ENCODE data around the gene GCLM. TPM values are rescaled to one million over a fixed set of nuclear protein-coding genes. Genes with fewer than 3 reads are reported as not detected.

GCLM gene
- total and polyA plus RNA-seq, 2 donors (not counting 1 experiment from before 2014, with no cell fraction given) = 1.7 to 10.7 TPM

DNA sequence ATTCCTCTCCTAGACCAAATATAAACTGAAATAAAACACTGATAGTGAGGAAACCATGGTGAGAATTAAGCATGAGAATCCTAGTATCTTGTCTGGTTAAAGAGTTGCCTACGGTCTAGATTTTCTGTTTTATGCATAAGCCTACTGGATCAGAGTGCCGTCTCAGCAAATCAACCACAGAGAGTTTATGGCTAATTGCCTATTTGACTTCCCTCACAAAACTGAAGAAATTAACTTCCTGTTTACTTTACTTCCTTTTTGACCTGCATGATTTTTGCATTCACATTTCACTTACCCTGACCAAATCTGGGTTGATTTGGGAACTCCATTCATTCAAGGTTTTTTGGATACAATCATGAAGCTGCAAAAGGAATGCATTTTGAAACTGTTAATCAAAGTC is 5.0 kb downstream of the GCLM start:
- WGBS (ENCODE audit: insufficient coverage) = 0% methylated on average over 2 of the region's 2 CpGs
- no peaks in the 10 kb centered on the region for H3K27me3 ChIP-seq (replicated peaks in 1 of 4; ENCODE audit: control extremely low read depth in 1 of 4, control insufficient read depth in 3 of 4, insufficient read depth in 4 of 4, low read length in 3 of 4)
- no peaks in the 10 kb centered on the region for H3K9me3 Mint-ChIP-seq (ENCODE audit: insufficient read depth)
- H3K4me1 ChIP-seq (ENCODE audit: control insufficient read depth in 2 of 2, insufficient read depth in 2 of 2, low read length in 2 of 2) = peaks cover 18 to 24% of the 10 kb centered on the region in 2 donors
- H3K4me3 ChIP-seq (ENCODE audit: control extremely low read depth in 1 of 5, extremely low read depth in 1 of 5, insufficient read depth in 1 of 5, low read depth in 2 of 5, low read length in 4 of 5) = peak overlapping the region in 1 of 5 experiments; percentile 12
- H3K27ac ChIP-seq (ENCODE audit: low read length in 2 of 2) = peak overlapping the region; percentile 2 to 56
- intact Hi-C loops (cut with micrococcal nuclease) = loop anchor here (1.0 to 10.0 kb wide), 3 partner anchors 25 to 1069 kb away; partner anchors contain the start of genes DNTTIP2 and RPL5
- H3K9ac ChIP-seq (ENCODE audit: low read length) = no peak overlapping the region
- CTCF ChIA-PET = interaction anchor here (0.5 to 0.7 kb wide), 2 partner anchors 13 to 596 kb away, joined by 3 read pairs; no protein-coding TSS in a partner anchor
- peak overlapping the region; percentile 56 for H3K4me2 ChIP-seq (replicated peaks; ENCODE audit: low read depth, low read length, poor library complexity, severe bottlenecking)
- TF ChIP-seq EZH2 (IDR thresholded peaks at IDR 0.05; ENCODE audit: borderline replicate concordance, insufficient read depth, low read depth, low read length, poor library complexity, severe bottlenecking) = no peak
- TF ChIP-seq, protein P1, sequence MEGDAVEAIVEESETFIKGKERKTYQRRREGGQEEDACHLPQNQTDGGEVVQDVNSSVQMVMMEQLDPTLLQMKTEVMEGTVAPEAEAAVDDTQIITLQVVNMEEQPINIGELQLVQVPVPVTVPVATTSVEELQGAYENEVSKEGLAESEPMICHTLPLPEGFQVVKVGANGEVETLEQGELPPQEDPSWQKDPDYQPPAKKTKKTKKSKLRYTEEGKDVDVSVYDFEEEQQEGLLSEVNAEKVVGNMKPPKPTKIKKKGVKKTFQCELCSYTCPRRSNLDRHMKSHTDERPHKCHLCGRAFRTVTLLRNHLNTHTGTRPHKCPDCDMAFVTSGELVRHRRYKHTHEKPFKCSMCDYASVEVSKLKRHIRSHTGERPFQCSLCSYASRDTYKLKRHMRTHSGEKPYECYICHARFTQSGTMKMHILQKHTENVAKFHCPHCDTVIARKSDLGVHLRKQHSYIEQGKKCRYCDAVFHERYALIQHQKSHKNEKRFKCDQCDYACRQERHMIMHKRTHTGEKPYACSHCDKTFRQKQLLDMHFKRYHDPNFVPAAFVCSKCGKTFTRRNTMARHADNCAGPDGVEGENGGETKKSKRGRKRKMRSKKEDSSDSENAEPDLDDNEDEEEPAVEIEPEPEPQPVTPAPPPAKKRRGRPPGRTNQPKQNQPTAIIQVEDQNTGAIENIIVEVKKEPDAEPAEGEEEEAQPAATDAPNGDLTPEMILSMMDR (IDR thresholded peaks at IDR 0.05) = no peak
- no peaks in the 10 kb centered on the region for H3K9me3 ChIP-seq (ENCODE audit: control extremely low read depth in 1 of 3, control insufficient read depth in 2 of 3, insufficient read depth in 1 of 3, low read length in 2 of 3)
- peak overlapping the region; percentile 85 for H3K27ac Mint-ChIP-seq
- H3K27me3 Mint-ChIP-seq = no peaks in the 10 kb centered on the region
- no peaks in the 10 kb centered on the region for H4K20me1 ChIP-seq (ENCODE audit: control insufficient read depth, insufficient read depth, low read length, poor library complexity, severe bottlenecking)
- POLR2A ChIA-PET = no interaction called here
- H3K79me2 ChIP-seq (ENCODE audit: control insufficient read depth, insufficient read depth, low read length) = peaks cover 31% of the 10 kb centered on the region
- peaks cover 27% of the 10 kb centered on the region for H3K4me1 Mint-ChIP-seq
- H3K4me3 Mint-ChIP-seq = peak overlapping the region; percentile 61
- peak overlapping the region; percentile 6 for H2AFZ ChIP-seq (ENCODE audit: insufficient read depth, low read depth, low read length, poor library complexity, severe bottlenecking)
- H3K36me3 ChIP-seq (replicated peaks in 1 of 2; ENCODE audit: control extremely low read depth in 1 of 2, control insufficient read depth in 1 of 2, extremely low read depth in 1 of 2, insufficient read depth in 2 of 2, low read length in 1 of 2) = no peaks in the 10 kb centered on the region
- DNase-seq = peak; percentile 52
- no peak for ATAC-seq (ENCODE audit: low read depth)

DNA sequence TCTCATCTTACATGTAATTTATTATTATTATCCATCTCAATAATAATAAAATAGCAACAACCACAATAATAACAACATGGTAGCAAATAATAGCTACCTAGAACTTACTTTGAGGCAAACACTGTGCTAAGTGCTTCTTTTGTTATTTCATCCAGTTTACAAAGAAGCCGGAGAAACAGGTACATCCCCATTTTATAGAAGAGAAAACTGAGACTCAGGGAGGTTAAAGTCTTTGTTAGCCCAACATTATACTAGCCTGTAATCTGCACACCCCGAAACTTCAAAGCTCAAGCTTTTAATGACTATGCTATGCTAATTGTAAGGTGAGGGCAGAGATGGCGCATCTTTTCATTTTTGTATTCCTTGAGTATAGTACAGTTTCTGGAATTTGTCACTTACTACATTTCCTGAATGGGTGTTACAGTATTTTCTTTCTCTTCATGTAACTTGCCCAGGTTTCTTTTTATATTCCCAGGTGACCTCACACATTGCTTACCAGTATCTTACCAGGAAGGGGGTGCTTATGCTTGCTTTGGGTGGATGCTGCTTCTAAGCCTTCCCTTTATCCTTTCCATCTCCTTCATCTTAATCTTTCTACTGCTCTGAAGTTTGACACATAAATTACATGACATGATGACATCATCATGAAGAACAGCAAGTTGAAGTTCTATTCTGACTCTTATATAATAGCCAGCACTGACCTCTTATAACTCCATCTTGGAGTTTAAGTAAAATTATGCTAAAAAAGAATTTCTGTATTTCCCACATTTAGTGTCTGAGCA is 8.3 kb downstream of the GCLM start:
- Histone ChIP-seq H3K9ac (ENCODE audit: low read length) (no peak overlapping the region), H3K36me3 (replicated peaks in 1 of 2; ENCODE audit: control extremely low read depth in 1 of 2, control insufficient read depth in 1 of 2, extremely low read depth in 1 of 2, insufficient read depth in 2 of 2, low read length in 1 of 2) (peaks cover 0 to 5% of the 10 kb centered on the region in 2 experiments), H3K4me1 (ENCODE audit: control insufficient read depth in 2 of 2, insufficient read depth in 2 of 2, low read length in 2 of 2) (peaks cover 14% of the 10 kb centered on the region in 2 donors), H3K27ac (ENCODE audit: low read length in 2 of 2) (no peak overlapping the region), H3K27me3 (replicated peaks in 1 of 4; ENCODE audit: control extremely low read depth in 1 of 4, control insufficient read depth in 3 of 4, insufficient read depth in 4 of 4, low read length in 3 of 4) (no peaks in the 10 kb centered on the region), H4K20me1 (ENCODE audit: control insufficient read depth, insufficient read depth, low read length, poor library complexity, severe bottlenecking) (no peaks in the 10 kb centered on the region), H3K9me3 (ENCODE audit: control extremely low read depth in 1 of 3, control insufficient read depth in 2 of 3, insufficient read depth in 1 of 3, low read length in 2 of 3) (no peaks in the 10 kb centered on the region), H2AFZ (ENCODE audit: insufficient read depth, low read depth, low read length, poor library complexity, severe bottlenecking) (no peak overlapping the region), H3K4me3 (ENCODE audit: control extremely low read depth in 1 of 5, extremely low read depth in 1 of 5, insufficient read depth in 1 of 5, low read depth in 2 of 5, low read length in 4 of 5) (no peak overlapping the region), H3K79me2 (ENCODE audit: control insufficient read depth, insufficient read depth, low read length) (peaks cover 13% of the 10 kb centered on the region), H3K4me2 (replicated peaks; ENCODE audit: low read depth, low read length, poor library complexity, severe bottlenecking) (no peak overlapping the region)
- peaks cover 13% of the 10 kb centered on the region for H3K4me1 Mint-ChIP-seq
- intact Hi-C loops (cut with micrococcal nuclease) = loop anchor here (10.0 kb wide), 2 partner anchors 196 to 1066 kb away; partner anchors contain the start of gene RPL5
- H3K27ac Mint-ChIP-seq = no peak overlapping the region
- DNase-seq (no peak), ATAC-seq (ENCODE audit: low read depth) (no peak)
- no CpG with 5 or more reads among the region's 3 CpGs for WGBS (ENCODE audit: insufficient coverage)
- H3K9me3 Mint-ChIP-seq (ENCODE audit: insufficient read depth) = no peaks in the 10 kb centered on the region
- ChIA-PET POLR2A (no interaction called here), CTCF (no interaction called here)
- TF ChIP-seq, protein P1 (IDR thresholded peaks at IDR 0.05) = no peak
- no peak for TF ChIP-seq EZH2 (IDR thresholded peaks at IDR 0.05; ENCODE audit: borderline replicate concordance, insufficient read depth, low read depth, low read length, poor library complexity, severe bottlenecking)
- no peak overlapping the region for H3K4me3 Mint-ChIP-seq
- H3K27me3 Mint-ChIP-seq = no peaks in the 10 kb centered on the region
